Measurements from ENCODE around the gene BMPR1A.
"Not testable (repeated sequence)": the region's sequence is repeated elsewhere in the genome, so short reads cannot be mapped to it uniquely, and the experiment has no call there.

BMPR1A gene

GRCh38 chr10:86943316-86944030 is 187.1 kb downstream of the BMPR1A start:
- DNase-seq, result no peak

GRCh38 chr10:86944031-86944419 is 187.6 kb downstream of the BMPR1A start:
- DNase-seq, result no peak

GRCh38 chr10:86944471-86944870 is 188.1 kb downstream of the BMPR1A start:
- DNase-seq, result no peak

- DNase-seq, result no peak
Measured at GRCh38 chr10:86944907-86945306, 188.5 kb downstream of the BMPR1A start.

GRCh38 chr10:86945361-86946212 is 189.2 kb downstream of the BMPR1A start:
- no peak for DNase-seq

- no peak for DNase-seq
Measured at GRCh38 chr10:86946213-86947155, 190.1 kb downstream of the BMPR1A start.

GRCh38 chr10:86947806-86948205 is 191.4 kb downstream of the BMPR1A start:
- DNase-seq, result not testable (repeated sequence)

GRCh38 chr10:86950349-86950748 is 193.9 kb downstream of the BMPR1A start:
- peak in 3 of 6 experiments; percentile 21 to 60 (median 34) for DNase-seq

- no peak for DNase-seq
Measured at GRCh38 chr10:86951184-86951761, 194.9 kb downstream of the BMPR1A start.

GRCh38 chr10:86952106-86952505 is 195.7 kb downstream of the BMPR1A start:
- no peak for DNase-seq

GRCh38 chr10:86952697-86953096 is 196.3 kb downstream of the BMPR1A start:
- not testable (repeated sequence) for DNase-seq

- DNase-seq, result no peak
Measured at GRCh38 chr10:86953747-86954680, 197.6 kb downstream of the BMPR1A start.

GRCh38 chr10:86954681-86955500 is 198.5 kb downstream of the BMPR1A start:
- DNase-seq, result no peak

- DNase-seq, result no peak
Measured at GRCh38 chr10:86955501-86956194, 199.2 kb downstream of the BMPR1A start.

- DNase-seq, result no peak
Measured at GRCh38 chr10:86956195-86956847, 199.9 kb downstream of the BMPR1A start.

- DNase-seq, result no peak
Measured at GRCh38 chr10:86956848-86957448, 200.5 kb downstream of the BMPR1A start.

GRCh38 chr10:86957471-86958115 is 201.2 kb downstream of the BMPR1A start, which contains the start of gene MMRN2:
Gene MMRN2 (minus strand): TSS chr10:86957615. CDS start chr10:86957541, 74 bp downstream.
- no peak for DNase-seq

Data from stimulated activated naive CD4-positive, alpha-beta T cell (primary cell).